WERI-Rb-1 (cell line): ENCODE data around the gene NFIA.

Experiments used
- DNase-seq: peaks from one replicate; pipeline ENCODE4 v3.0.0-alpha.2; 2020
- H3K27ac ChIP-seq: fragments of 250-450 bp; sonication (Bioruptor Pico); 2 replicates; pipeline ENCODE4 v1.5.1; 2020; ENCODE audit warnings: mild to moderate bottlenecking, moderate library complexity
- H3K27me3 ChIP-seq: fragments of 250-450 bp; sonication (Bioruptor Pico); 2 replicates; pipeline ENCODE4 v1.5.1; 2021; ENCODE audit warnings: mild to moderate bottlenecking, low read depth, moderate library complexity; ENCODE audit not compliant: insufficient read depth, severe bottlenecking
- H3K36me3 ChIP-seq: fragments of 250-450 bp; sonication (Bioruptor Pico); 2 replicates; pipeline ENCODE4 v1.5.1; 2020; ENCODE audit warnings: mild to moderate bottlenecking, moderate library complexity
- H3K4me3 ChIP-seq: 2 replicates; pipeline ENCODE4 v1.5.1; 2011; ENCODE audit warnings: low read depth, mild to moderate bottlenecking, control low read depth, low read length
- H3K9me3 ChIP-seq: fragments of 250-450 bp; sonication (Bioruptor Pico); 2 replicates; pipeline ENCODE4 v1.5.1; 2021; ENCODE audit warnings: mild to moderate bottlenecking, moderate library complexity; ENCODE audit not compliant: severe bottlenecking
- CTCF ChIP-seq: IDR thresholded peaks from 2 replicates; pipeline ENCODE4 v1.5.1; 2011; ENCODE audit warnings: low read depth, mild to moderate bottlenecking, control low read depth, inconsistent platforms, low read length

NFIA gene

DNA sequence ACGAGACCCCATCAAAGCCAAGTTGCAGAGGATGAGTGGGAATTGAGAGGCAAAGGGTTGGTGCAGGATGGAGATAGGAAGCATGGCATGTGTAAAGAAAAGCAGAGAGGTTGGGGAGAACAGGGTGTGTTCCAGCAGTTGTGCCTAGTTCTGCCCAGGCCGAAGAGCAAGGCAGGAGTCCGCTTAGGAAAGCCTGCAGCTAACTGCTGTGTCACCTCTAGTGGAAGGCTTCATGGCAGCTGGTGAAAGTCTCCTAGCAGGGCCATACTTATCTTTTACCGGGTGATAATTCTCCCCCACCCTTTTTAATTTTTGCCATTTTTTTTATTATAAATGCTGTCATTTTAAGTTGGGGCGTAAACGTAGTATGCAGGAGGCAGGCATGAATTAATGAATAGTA, 93.6 kb downstream of the NFIA start:
- DNase-seq, result no peak
- no peaks in the 10 kb centered on the region for H3K36me3 ChIP-seq
- no peak overlapping the region for H3K4me3 ChIP-seq
- no peaks in the 10 kb centered on the region for H3K27me3 ChIP-seq
- no peaks in the 10 kb centered on the region for H3K9me3 ChIP-seq
- H3K27ac ChIP-seq, result no peak overlapping the region
- no peak for TF ChIP-seq CTCF

DNA sequence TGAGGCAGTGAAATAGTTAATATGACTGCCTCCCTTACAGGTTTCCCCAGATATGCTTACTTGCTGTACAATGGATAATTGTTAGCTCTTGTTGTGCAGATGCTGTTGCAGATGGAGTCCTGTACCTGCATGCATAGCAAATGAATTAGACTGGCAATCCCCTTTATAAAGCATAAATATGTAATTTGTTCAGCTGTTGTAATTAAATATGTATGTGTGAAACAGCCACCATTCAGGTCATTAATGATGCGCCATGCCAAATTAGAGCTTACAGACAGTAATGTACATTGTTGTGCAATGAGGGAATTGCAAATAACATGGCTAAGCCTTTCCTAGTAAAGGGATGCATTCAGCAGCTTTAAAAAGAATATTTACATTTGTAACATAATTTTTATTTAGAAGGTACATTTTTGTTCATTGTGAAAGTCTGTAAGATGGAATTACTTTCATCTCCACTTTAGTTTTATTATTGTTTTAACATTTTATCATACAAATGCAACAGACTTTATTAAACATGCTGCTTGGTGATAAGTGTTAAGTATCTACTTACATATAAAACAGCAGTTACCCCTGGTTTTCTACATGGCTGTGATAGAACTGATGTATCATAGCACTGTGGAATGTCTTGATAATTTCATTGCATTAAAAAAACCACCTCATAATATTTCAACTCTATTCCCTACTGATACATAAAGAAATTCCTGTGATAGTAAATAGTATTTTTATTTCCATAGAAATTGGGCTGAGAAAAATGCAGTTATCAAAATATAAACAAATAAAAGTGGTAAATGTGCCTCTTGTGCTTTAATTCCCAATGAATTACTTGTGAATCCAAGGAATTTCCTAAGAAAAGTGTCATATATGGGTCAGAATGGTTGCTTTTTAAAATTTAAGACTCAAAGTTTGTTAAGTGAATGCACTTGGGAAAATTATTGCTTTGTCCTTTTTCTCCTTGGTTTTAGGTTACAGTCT, 99.0 kb downstream of the NFIA start:
- Histone ChIP-seq H3K27ac (no peak overlapping the region), H3K4me3 (no peak overlapping the region), H3K36me3 (no peaks in the 10 kb centered on the region), H3K27me3 (no peaks in the 10 kb centered on the region), H3K9me3 (no peaks in the 10 kb centered on the region)
- no peak for TF ChIP-seq CTCF
- no peak for DNase-seq

- no peak for DNase-seq
- Histone ChIP-seq H3K27ac (no peak overlapping the region), H3K27me3 (no peaks in the 10 kb centered on the region), H3K4me3 (no peak overlapping the region), H3K9me3 (no peaks in the 10 kb centered on the region), H3K36me3 (no peaks in the 10 kb centered on the region)
- TF ChIP-seq CTCF, result no peak
Measured at GRCh38 chr1:61182049-61182448, 99.7 kb downstream of the NFIA start.

DNA sequence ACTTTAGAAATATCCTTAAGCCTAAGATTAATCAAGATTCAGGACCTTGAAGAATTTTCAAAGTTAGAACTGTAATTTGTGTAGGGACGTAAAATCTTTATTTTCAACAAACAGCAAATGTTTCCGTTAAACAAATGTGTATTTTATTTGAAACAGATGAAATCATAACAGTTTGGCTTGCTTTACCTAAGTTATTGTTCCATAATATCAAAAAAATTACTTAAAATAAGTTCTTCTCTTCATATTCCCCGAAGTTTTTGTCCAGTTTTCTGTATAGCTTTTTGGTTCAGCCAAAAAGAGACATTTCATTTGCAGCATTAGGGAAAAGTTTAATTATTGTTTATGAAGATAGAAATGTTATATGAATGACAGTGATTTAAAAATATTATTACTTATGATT, 100.1 kb downstream of the NFIA start:
- H3K36me3 ChIP-seq, result no peaks in the 10 kb centered on the region
- DNase-seq, result no peak
- H3K9me3 ChIP-seq, result no peaks in the 10 kb centered on the region
- no peak overlapping the region for H3K4me3 ChIP-seq
- no peak for TF ChIP-seq CTCF
- no peak overlapping the region for H3K27ac ChIP-seq
- H3K27me3 ChIP-seq, result no peaks in the 10 kb centered on the region

DNA sequence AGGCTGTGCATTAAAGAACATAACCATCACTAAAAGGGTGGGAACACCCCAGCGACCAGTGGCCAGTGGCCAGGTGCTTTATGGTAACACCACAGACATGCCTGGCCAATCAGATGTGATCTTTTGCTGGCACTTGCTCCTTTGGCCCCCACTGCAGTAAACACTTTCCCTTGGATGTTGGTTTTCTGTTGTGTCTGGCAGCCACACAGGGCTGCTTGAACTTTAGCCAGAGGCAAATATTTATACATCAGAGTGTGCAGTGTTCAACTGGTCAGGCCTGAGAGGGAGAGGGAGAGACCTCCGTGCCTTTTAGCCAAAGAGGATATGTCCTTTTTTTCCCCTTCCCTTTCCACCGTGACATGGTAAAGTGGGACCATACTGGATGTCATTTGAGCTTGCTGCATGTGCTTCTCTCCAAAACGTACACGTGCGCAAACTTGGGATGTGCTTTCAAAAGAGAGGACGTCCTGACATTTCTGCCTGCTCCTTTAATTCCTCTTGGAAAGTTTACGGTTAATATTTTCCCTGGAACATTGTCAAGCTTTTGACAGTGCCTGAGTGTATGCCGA, 101.2 kb downstream of the NFIA start:
- H3K9me3 ChIP-seq, result no peaks in the 10 kb centered on the region
- no peaks in the 10 kb centered on the region for H3K27me3 ChIP-seq
- no peak for DNase-seq
- no peak overlapping the region for H3K27ac ChIP-seq
- no peak overlapping the region for H3K4me3 ChIP-seq
- no peak for TF ChIP-seq CTCF
- no peaks in the 10 kb centered on the region for H3K36me3 ChIP-seq
